Measurements from ENCODE around the gene CCDC182.

CCDC182 gene

DNA sequence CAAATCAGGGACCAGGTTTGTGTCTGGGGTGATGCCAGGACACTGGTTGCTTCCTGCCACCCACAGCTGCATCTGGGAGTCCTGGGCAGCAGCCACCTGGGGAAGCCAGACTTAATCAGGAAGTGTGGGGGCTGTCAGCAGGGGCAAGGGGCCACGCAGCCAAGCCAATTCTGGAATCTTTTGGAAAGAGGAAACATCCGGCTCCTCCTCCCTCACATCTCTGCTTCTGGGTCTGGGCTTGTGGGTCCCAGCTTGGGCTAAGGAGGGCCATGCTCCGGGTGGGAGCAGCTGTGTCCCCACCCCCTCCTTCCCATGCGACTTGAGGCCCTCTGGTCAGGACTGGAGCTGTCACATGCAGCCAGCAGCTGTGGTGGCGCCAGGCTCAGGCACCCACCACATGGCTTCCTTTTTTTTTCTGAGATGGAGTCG, 37.0 kb upstream of the CCDC182 start:
- TF ChIP-seq, protein P1, sequence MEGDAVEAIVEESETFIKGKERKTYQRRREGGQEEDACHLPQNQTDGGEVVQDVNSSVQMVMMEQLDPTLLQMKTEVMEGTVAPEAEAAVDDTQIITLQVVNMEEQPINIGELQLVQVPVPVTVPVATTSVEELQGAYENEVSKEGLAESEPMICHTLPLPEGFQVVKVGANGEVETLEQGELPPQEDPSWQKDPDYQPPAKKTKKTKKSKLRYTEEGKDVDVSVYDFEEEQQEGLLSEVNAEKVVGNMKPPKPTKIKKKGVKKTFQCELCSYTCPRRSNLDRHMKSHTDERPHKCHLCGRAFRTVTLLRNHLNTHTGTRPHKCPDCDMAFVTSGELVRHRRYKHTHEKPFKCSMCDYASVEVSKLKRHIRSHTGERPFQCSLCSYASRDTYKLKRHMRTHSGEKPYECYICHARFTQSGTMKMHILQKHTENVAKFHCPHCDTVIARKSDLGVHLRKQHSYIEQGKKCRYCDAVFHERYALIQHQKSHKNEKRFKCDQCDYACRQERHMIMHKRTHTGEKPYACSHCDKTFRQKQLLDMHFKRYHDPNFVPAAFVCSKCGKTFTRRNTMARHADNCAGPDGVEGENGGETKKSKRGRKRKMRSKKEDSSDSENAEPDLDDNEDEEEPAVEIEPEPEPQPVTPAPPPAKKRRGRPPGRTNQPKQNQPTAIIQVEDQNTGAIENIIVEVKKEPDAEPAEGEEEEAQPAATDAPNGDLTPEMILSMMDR (IDR thresholded peaks at IDR 0.05) = no peak

DNA sequence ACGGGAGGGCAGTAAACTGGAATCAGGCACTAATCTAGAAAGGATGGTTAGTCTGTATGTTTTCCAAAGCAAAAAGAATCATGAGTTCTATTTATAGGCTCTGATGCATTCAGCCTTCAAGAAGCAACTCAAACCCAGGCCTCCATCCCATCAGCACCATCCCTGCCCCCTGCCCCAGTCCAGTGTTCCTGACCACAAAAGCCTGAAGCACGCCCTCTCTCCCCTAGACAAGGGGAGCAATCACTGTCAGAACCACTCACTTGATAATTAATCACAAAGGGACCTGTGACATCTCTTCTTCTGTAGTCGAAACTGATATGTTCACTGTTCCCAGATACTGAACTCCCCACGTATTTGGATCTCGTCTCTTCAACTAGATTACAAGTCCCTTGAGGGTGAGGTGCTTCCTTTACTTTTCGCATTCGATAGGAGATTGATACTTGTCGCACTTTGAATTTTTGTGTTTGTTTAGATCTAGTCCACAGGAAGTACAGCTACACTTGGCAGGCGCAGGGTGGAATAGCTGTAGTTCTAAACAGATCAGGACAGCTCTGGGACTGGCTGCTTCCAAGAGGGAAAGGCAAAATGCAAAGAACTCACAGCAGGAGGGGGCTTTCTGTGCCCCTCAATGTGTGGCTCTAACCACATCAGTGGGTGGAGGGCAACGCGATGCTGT, 36.4 kb upstream of the CCDC182 start:
- TF ChIP-seq, protein P1 (IDR thresholded peaks at IDR 0.05) = no peak

DNA sequence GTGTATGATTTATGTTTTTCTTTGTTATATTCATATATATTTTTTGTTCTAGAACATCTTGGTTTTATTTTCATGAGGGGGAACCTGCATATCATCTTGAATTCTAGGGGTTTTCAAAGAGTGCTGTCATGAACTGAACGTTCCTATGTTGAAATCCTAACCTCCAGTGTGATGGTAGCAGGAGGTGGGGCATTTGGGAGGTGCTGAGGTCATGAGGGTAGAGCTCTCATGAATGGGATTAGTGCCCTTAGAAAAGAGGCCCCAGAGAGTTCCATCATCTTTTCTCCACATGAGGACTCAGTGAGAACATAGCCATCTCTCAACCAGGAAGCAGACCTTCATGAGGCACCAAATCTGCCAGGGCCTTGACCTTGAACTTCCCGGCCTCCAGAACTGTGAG, 34.6 kb upstream of the CCDC182 start:
- TF ChIP-seq, protein P1 (IDR thresholded peaks at IDR 0.05) = no peak

DNA sequence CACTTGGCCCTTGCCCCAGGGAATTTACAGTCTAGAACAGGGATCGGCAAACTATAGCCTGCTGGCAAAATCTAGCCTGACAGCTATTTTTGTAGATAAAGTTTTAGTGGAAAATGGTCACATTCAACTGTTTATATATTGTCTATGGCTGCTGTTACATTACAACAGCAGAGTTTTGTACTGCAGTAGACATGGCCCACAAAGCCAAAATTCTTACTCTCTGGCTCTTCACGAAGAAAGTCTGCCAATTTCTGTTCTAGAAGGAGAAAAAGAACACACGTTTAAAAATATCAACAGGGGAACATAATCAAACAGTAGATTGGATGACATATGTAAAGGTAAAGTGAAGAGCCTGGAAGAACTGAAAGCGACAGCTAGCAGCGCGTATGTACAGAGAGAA, 33.2 kb upstream of the CCDC182 start:
- TF ChIP-seq, protein P1 (IDR thresholded peaks at IDR 0.05) = no peak

DNA sequence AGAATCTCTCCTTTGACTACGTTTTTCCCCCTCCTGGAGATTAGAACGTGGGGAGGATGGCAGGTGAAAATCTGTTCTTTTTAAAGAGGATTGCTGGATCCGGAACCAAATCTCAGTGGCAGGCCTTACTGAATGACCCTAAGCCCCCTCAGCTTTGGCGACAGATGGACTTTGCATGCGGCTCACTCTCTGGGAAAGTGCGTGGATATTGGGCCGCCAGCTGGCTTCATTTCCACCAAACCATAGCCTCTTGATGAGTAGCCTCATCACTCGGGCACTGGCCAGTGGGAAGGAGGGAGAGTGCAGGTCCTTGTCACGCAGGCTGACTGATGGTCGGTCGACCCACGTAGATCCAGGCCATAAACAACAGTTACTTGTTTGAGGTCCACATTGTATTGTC, 31.3 kb upstream of the CCDC182 start:
- TF ChIP-seq, protein P1 (IDR thresholded peaks at IDR 0.05) = no peak

DNA sequence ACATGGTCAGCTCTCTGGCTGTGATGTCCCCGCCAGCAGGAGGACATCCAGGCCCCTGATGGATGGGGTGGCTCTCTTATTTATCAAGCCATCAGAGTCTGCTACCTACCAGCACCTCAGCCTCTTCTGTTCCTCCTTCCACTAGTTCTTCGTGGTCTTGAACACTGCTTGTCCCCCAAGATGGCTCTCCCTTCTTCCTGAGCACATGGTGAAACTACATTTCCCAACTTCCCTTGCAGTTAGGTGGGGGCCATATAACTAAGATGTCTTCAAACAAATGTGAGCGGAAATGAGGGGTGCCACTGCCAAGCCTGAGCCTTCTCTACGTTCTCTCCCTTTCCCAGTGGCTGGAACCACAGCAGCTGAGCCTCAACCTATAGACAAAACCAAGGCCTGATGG, 29.8 kb upstream of the CCDC182 start:
- TF ChIP-seq, protein P1 (IDR thresholded peaks at IDR 0.05) = no peak

DNA sequence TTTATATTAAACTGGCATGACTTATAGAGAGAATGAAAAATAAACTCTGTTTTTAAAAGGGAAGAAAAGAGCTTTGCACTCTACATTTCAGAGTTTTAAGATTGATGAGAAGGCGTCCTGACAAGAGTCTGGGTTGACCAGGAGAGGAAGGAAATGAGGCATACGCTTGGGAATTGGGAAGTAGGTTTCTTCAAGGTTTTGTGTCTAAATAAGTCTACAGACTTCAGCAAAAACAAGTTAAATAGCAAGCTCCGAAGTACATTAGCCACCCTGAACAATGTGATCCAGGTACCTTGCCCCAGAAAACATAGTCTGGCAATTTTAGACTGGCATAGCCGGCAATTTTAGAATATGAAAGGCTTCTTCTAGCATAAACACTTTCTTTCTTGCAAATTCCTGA, 28.5 kb upstream of the CCDC182 start:
- TF ChIP-seq, protein P1 (IDR thresholded peaks at IDR 0.05) = no peak

DNA sequence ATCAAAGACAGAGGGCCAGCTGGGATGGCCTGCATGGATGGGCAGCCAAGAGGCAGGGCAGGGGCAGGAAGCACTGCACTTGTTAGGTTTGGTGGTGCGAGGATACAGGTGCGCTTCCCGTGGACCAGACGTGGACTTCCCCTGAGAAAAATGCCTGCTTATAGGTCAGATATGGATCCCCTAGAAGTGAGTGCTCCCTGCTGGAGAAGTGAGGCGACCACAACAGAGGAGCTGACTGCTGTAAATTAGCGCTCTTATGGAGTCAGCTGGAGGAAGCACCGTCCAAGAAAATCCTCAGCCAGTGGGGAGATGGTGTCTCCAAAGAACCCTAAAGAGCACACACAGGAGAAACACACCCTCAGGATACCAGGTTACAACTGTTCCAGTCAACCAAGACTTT, 27.7 kb upstream of the CCDC182 start:
- TF ChIP-seq, protein P1 (IDR thresholded peaks at IDR 0.05) = no peak

All from LNCAP (cell line).